Astrocyte (in vitro differentiated cells and primary cell): ENCODE results near the gene VCPKMT.

Experiments used
- CTCF ChIP-seq: IDR thresholded peaks from 2 replicates; pipeline ENCODE4 v1.5.1; 2011; ENCODE audit warnings: low read depth, mild to moderate bottlenecking, inconsistent platforms, low read length, moderate library complexity; ENCODE audit not compliant: insufficient read depth
- EZH2 ChIP-seq: IDR thresholded peaks from 2 replicates; pipeline ENCODE4 v1.6.1; 2012; ENCODE audit warnings: mild to moderate bottlenecking, low read length, inconsistent platforms; ENCODE audit not compliant: insufficient read depth

- TF ChIP-seq CTCF, result no peak
- TF ChIP-seq EZH2, result no peak
Measured at GRCh38 chr14:50082784-50083466, 33.4 kb downstream of the VCPKMT start.
